Dermis microvascular lymphatic vessel endothelial cell (primary cell): ENCODE data around the gene RGS2. TPM values are rescaled to one million over a fixed set of nuclear protein-coding genes. Genes with fewer than 3 reads are reported as not detected.

Experiments
- DNase-seq, 2 donors: peaks; one replicate each; pipeline versions ENCODE4 v3.0.0 to v3.0.0-alpha.2; 2010; ENCODE audit warnings: low read depth in 2 of 2
- total RNA-seq: library from RNA; depleted of rRNA; stranded (reverse); fragments of >200 nt; gene quantifications from 2 replicates; pipeline ENCODE4 v1.2.1, GENCODE V29; 2014

Gene RGS2, protein sequence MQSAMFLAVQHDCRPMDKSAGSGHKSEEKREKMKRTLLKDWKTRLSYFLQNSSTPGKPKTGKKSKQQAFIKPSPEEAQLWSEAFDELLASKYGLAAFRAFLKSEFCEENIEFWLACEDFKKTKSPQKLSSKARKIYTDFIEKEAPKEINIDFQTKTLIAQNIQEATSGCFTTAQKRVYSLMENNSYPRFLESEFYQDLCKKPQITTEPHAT
- 2.3 and 4.2 TPM in 2 replicates for total RNA-seq

DNA sequence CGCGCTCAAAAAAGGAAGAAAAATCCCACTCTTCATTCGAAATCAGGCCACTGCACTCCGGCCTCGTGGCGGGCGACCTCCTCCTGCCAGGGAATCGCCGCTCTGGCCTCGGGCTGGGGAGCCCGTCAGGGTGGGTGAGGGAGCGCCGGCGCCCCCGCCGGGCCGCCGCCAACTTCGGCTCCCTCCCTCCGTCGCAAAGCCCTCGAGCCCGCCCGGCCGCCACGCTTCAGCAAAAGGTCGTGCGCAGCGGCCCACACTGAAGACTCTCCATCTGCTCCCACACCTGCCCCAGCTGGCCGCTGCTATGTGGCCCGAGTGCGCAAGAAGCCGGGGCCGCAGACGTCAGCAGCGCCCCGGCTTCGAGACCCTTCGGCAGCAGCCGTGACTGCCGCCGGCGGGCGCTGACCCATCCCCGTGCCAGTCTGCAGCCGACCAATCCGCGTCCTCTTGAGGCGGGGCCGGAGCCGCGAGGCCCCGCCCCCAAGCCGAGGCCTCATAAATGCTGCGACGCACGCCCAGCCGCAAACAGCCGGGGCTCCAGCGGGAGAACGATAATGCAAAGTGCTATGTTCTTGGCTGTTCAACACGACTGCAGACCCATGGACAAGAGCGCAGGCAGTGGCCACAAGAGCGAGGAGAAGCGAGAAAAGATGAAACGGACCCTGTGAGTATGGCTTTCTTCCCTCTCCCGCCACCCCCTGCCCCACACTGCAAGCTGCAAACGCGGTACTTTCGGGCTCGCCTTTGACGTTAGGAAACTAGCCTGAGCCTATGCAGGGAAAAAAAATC lies at the start of gene RGS2:
RGS2 (plus strand) TSS at position 522 of the 789 bp plus-strand sequence; CDS start at position 555, 33 bp downstream.
- DNase-seq: peak; percentile 72 to 94

DNA sequence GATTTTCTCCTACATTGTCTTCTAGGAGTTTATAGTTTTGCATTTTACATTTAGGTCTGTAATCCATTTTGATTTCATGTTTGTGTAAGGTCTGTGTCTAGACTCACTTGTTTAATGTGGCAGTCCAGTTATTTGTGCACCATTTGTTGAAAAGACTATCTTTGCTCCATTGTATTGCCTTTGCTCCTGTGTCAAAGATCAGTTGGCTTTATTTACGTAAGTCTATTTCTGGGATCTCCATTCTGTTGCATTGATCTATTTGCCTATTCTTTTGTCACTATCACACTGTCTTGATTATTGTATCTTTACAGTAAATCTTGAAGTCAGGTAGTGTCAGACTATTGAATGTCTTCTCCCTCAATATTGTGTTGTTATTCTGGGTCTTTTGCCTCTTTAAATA lies 49.7 kb upstream of the RGS2 start:
- DNase-seq: no peak

DNA sequence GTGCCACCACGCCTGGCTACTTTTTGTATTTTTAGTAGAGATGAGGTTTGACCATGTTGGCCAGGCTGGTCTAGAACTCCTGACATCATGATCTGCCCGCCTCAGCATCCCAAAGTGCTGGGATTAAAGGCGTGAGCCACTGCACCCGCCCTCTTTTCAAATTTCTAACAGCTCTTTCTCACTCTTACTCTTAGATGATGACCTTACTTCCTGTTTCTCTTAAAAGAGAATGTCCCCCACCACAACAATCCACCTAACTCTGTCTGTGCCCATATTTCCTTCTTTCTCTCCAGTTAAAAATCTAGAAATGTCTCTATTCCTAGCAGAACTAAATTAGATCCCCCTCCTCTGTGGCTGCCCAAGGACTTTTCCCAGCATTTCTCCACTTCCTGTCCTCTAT lies 46.6 kb upstream of the RGS2 start:
- no peak for DNase-seq

DNA sequence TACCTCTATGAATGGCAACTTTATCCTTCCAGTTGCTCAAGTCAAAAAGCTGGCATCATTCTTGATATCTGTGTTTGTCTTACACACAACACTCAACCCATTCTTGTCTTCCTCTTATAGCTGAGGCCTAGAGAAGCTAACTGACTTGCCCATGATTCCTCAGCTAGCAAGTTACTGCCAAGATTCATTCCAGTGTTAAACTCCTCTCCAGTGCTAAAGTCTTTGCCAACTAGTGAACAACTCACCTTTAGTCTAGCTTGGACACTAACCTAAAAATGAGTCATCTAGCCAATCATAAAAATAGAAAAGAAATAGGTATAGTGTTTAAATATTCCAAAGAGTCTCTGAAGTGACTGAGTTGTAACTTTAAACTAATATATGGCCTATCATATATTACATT lies 45.6 kb upstream of the RGS2 start:
- DNase-seq: no peak

DNA sequence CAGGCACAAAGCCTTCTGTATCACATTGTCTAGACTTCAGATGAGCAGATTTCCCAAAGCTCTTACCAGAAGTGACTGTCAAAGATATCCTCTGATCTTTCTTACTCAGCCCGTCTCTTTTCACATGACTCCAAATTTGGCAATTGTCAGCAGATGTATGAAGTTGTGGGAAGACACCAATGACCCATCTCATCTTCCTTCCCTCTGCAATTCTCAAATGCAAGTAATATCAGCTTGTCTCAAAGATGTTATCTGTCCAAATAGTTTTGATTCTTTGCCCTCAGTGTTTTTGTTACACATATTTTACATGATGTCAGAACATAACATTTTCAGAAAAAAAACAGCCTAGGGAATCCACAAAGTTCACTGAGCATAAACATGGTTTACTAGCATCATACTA lies 45.1 kb upstream of the RGS2 start:
- no peak for DNase-seq

DNA sequence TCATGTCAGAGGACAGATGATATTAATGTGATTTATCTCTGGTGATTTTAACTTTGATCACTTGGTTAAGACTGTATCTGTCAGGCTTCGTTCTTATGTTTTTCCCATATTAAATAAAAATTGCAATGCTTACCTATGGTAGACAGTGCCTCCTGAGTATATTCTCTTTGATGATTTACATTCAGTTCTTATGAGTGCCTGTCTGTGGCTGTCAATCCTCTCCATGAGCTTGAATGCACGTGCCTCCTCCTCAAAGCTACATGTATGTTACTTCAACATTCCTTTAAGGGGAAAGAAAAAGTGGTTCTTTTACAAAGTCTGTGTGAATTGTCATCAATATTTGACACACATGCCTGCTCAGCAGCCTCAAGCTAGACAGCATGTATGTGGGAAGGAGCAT lies 44.2 kb upstream of the RGS2 start:
- no peak for DNase-seq

DNA sequence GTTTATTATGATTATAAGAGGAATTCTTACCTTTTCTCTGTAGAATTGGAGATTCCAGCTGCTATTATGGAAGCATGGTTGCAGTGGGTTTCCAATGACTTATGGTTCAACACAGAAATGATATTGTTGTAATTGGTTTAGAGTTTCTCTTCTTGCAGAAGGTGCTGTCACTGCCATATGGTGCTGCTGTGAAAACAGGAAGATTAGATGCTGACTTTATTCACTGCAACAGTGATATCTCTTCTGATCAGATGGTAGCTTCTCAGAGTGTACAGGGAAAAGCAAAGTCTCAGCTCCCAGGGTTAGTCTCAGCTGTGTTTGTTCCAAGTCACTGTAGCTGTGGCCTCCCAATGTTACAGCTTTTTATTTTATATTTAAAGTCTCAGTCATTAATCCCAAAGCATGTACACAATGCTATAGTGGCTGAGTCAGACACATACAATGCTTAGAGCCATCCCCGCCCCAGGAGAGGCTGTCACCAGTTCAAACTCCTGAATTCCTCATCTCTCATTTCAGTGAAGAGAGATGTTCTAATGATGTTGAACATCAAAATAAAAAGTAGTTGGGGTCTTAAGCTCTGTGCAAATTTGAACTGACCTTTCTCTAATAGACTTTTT lies 42.7 kb upstream of the RGS2 start:
- no peak for DNase-seq

DNA sequence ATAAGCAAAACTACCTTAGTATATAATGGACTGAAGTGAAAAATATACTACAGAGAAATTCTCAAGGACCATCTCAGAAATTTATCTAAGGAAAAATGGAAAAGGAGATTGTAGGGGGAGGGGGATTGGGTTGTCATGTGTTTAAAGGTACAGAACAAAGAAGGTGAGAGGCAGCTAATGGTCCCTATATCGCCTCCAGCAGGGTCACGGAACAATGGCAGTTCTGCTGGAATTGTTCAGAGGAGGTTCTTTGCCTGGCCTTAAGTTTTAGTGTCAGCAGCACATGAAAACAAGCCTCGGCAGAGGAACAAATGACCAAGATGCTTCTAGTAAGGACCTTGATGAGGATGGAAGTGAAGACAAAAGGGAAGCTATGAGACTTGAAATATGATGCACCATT lies 42.0 kb upstream of the RGS2 start:
- DNase-seq: no peak

DNA sequence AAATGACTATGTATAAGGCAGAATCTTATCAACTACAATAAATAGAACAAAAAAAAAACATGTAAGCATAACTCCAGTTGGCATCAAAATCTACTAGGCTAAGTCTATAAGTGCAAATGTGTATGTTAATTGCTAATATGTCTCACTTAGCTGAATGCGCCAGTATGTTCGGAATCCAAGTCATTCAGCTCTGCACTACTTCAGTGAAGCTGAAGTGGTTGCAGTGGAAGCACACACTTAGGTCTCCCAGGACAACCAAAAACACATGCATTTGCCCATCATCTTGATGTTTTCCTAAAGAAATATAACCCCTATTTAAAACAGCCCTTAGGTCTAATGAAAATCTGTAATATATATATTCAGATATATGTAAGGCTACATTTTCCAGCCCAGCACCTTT lies 41.0 kb upstream of the RGS2 start:
- DNase-seq: no peak

DNA sequence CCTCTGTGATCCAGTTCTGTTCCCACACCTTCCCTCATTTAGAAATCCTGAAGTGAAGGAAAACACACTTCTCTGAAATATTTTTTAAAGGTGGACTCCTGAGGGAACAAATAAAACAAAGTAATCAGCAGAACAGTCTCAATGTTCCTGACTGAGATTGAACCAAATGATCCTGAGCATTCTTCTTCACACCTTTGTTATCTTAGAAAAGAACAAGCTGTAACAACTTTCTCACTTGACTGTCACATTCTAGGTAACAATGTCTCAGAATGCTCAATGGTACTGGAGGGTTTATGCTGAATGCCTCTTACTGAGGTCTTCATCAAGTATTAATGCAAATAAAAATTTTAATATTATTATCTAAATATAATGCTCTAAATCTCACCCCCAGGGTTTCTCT lies 40.4 kb upstream of the RGS2 start:
- no peak for DNase-seq

DNA sequence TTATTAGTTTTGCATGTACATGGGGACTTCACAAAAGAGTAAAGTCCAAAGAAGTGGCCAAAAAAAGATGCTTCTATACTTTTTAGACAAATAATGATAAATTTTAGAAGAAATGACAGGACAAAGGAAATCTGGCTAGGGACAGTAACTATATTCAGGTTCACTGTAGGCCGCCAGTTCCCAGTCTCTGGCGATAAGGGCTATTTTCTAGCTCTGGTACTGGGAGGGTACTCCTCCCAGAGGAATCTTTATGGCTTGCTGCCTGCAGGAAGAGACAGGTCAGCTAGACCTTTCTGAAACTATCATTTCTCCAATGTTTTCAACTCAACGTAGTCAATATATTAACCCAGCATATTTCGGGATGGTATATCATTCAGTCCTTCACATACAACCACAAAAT lies 37.5 kb upstream of the RGS2 start:
- DNase-seq: no peak

DNA sequence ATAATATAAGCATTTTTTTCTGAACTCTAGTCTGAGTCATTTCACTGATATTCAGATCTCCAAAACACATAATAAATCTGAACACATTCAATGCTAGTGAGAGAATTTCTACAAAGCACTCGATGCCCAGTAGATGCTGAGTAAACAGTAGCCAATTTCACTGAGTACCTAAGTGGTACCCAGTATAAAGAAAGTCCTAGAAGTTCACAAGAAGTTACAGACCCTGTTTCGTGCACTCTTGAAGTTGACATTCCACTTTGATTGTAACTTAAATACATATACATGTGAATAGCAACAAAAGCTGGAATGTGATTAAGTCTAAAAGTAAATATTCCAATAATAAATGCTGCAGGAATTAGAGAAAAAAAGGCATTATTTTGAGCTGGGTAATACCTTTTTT lies 33.2 kb upstream of the RGS2 start:
- DNase-seq: no peak

DNA sequence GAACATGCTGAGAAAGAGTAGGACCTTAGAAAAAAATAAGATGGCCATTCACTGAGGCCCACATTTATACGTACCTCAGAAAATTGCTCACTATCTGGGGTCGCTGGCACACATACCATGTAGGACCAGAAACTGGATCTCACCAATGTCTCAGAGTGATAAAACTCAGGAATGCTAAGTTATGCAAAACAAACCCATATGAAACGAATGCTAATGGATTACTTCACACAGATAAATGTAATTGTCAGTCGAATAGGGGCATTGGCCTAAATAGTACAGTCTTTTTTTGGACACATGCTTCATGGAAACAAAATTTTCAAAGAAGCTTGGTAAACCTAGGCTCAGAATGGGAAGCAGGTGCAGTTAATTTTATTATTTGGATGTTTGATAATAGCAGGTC lies 32.6 kb upstream of the RGS2 start:
- no peak for DNase-seq

DNA sequence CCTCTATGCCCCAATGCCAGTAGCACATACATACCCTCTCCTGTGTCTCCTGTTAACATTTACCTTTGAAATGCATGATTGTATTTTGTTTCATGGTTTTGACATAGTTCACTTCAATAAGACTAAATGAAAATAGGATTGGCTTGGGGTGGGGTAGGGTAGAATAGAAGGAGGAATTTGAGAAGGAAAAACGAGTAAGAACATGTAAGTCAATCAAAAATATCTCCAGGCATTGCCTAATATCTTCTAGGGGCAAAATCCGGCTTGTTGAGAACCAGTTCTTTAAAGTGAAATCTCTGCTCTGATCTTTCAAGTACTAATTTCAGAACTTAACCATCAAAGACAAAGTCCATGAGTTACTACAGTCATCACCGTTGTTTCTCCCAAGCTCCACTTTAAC lies 31.8 kb upstream of the RGS2 start:
- DNase-seq: no peak

DNA sequence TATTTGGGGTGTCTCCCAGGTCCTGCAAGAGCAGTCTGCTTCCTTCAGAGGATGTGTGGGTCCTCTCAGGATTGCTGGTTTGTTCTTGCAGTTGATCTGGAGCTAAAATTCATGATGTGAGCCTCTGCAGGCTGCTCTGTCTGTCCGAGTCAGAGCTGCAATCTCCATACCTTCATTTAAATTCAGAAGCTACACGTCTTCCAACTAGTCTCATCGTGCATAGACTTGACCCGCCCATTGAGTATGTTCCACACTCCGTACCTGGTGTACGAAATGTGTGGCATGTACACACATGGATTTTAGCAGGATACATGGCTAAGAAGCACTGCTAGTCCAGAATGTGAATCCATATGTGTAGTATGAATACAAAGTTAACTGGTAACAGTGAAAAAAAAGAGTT lies 25.0 kb upstream of the RGS2 start:
- no peak for DNase-seq

DNA sequence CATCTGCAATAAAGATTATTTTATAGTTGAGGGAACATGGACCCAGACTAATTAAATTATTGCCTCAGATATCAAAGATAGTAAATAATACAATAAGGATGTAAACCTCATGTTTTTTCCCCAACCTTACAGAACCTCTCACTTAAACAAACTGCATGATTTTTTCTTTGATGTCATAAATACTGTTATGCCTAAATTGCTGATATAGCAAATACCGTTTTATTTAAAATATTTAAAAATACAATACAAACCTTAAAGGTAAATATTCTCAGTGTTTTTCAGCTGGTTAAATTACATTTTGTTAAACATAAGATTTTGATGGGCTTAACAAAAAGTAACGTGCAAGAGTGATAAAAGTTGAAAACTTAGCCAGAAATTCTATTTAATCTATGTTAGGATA lies 24.4 kb upstream of the RGS2 start:
- no peak for DNase-seq

DNA sequence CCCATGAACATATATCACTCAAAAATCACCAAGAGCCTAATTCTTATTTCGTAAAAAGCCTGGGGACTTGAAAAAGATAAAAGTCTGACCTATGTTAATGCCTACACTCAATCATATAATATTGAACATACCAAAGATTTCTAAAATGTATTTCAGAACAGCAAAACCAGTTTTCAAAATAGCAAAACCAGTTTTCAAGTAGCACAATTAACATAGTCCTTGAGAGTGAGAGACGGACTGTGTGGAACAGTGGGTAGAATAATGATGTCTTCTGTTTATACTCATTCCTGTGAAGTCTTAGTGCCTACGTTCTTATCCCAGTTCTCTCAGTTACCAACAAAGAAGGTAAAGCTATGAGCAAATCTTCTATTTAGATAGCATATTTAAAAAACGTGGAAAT lies 22.3 kb upstream of the RGS2 start:
- DNase-seq: no peak

DNA sequence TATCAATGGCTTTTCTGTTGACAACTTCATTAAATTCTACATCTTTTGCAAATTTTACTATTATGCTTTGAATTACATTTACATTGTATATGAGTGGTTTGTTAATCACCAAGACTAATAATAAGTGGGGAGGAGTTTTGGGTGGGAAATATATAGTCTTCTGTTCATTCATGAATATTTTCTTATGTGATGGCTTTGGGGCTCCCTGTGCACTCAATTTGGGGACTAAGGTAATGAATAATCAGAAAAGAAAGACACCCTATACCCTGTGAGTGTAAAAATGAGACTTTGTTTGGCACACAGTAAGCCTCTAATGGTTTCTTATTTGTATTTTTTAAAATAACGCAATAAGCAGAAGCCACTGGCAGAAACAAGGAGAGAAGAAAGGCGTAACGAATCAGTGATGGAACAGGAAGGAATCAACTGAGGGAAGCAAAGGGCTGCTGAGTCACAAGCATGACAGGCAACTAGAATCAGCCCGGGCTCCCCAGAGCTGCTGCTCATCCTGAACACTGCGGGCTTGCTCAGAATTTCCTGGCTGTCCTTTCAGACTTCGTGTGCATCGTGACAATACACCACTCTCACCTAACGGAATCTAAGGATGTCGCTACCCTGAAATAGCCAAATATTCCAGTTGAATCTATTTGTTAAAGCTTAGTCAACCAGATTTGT lies 20.8 kb upstream of the RGS2 start:
- peak; percentile 37 to 56 for DNase-seq

DNA sequence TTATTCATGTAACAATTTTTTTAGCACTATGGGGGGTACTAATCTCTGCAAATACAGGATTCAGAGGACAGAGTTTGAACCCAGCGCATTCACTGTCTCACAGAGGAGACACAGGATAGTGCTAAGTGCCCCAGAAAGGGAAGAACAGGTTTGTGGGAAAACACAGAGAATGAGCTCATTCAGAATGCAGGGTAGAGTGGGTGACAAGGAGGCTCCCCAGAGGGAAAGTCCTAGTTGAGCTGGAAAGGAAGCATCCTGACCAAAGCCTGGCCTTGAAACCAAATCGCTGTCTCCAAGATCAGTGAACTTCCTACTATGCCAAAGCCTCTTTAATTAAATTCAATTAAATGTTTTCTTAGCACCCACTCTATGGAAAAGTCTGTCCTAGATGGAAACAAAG lies 19.0 kb upstream of the RGS2 start:
- no peak for DNase-seq

DNA sequence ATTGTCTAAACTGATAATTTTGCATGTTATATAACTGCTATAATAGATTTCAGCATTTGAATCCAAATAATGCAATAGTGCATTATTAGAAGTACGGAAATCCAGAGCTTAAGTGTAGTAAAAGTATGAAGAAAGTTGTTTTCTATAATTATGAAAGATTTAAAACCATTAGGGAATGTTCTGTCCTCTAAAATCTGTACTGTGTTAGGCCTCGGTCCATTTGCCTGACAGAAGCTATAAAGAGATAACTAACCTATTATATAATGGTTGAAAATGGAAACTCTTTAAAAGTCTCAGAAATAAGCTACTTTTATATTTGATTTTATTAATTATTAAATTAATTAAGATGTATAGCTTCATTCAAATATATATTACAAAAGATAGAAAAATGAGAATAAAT lies 16.2 kb upstream of the RGS2 start:
- DNase-seq: no peak

DNA sequence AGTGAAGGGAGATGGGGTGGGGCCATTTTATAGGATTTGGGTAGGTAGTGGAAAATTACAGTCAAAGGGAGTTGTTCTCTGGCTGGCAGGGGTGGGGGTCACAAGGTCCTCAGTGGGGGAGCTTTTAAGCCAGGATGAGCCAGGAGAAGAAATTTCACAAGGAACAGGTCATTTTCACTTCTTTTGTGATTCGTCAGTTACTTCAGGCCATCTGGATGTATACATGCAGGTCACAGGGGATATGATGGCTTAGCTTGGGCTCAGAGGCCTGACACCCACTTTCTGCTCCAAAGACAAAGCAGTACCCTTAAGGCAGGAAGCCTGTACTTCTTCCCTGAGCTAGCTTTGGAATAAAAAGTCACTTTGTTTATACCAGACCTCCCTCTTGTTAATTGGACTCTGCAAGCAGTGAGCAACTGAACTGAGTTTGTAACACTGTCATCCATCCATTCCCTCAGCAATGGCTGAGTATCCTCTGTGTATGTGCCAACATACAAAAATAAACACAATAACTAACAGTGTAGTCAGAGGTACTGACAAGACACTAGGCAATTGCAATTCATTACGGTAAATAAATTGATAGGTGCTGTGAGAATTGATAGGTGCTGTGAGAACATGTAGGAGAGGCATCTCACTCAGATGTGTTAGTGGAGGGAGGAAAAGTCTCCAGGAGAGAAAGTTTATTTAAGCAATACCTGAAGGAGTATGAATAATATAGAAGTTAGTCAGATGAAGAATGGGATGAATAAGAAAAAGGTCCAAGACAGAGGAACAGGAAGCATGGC lies 14.7 kb upstream of the RGS2 start:
- DNase-seq: no peak

DNA sequence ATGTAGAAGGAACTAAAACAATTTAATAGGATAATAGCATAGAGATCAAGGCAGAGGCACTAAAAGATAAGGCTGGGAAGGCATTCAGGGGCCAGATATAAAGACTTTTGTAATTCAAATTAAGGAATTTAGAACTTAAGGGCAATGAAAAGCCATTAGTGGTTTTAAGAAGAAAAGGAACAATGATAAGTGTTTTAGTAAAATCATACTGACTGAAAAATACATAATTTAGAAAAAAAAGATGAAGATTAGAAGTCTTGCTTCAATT lies 14.1 kb upstream of the RGS2 start:
- DNase-seq: no peak
